ENCODE results near the gene PCDHB12. TPM values are rescaled to one million over a fixed set of nuclear protein-coding genes. Genes with fewer than 3 reads are reported as not detected.
"Not testable (repeated sequence)": the region's sequence is repeated elsewhere in the genome, so short reads cannot be mapped to it uniquely, and the experiment has no call there.

Gene PCDHB12
- total RNA-seq, 2 donors from 2014 or later = 1.6 to 5.0 TPM

DNA sequence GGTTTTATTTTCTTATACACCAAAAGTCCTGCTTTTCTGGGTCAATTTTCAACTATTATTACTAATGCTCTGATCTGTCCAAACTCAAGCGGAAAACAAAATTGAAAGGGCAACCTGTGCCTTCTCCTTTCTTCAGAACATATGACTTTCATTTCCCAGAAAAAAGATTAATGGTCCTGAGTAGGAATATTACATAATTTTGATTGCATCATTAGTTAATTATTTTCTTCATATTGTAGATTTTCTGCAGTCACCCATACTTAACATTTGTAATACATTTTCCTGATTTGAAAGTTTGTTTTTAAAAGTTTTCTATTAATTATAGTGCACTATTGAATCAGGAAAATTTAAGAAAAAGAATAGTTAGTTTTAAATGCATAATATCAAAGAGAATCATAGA is 32.6 kb upstream of the PCDHB12 start:
- TF ChIP-seq, protein P1, sequence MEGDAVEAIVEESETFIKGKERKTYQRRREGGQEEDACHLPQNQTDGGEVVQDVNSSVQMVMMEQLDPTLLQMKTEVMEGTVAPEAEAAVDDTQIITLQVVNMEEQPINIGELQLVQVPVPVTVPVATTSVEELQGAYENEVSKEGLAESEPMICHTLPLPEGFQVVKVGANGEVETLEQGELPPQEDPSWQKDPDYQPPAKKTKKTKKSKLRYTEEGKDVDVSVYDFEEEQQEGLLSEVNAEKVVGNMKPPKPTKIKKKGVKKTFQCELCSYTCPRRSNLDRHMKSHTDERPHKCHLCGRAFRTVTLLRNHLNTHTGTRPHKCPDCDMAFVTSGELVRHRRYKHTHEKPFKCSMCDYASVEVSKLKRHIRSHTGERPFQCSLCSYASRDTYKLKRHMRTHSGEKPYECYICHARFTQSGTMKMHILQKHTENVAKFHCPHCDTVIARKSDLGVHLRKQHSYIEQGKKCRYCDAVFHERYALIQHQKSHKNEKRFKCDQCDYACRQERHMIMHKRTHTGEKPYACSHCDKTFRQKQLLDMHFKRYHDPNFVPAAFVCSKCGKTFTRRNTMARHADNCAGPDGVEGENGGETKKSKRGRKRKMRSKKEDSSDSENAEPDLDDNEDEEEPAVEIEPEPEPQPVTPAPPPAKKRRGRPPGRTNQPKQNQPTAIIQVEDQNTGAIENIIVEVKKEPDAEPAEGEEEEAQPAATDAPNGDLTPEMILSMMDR (conservative IDR thresholded peaks at IDR 0.05) = no peak
- no peaks in the 10 kb centered on the region for H3K4me1 ChIP-seq (ENCODE audit: control insufficient read depth, insufficient read depth, low read length)
- no peaks in the 10 kb centered on the region for H3K36me3 ChIP-seq (ENCODE audit: control insufficient read depth, insufficient read depth, low read length)
- no peak overlapping the region for H3K4me3 ChIP-seq (ENCODE audit: low read length)
- Mint-ChIP-seq H3K27ac (no peak overlapping the region), H3K9me3 (peaks cover 29% of the 10 kb centered on the region), H3K27me3 (ENCODE audit: insufficient read depth) (no peaks in the 10 kb centered on the region), H3K4me1 (no peaks in the 10 kb centered on the region), H3K4me3 (no peak overlapping the region), H3K36me3 (ENCODE audit: low read depth) (peaks cover 3% of the 10 kb centered on the region)
- H3K9me3 ChIP-seq (ENCODE audit: control insufficient read depth, low read length) = peaks cover 13% of the 10 kb centered on the region
- H3K27ac ChIP-seq (ENCODE audit: low read depth, low read length) = no peak overlapping the region
- no peak for DNase-seq
- 80% methylated on average over 1 of the region's 1 CpG; no CpG with 5 or more reads in 1 of the 2 experiments for WGBS, 2 experiments (ENCODE audit: insufficient coverage in 1 of 2, insufficient read length in 1 of 2)
- no peaks in the 10 kb centered on the region for H3K27me3 ChIP-seq (ENCODE audit: control insufficient read depth, insufficient read depth, low read length, poor library complexity, severe bottlenecking)
- no peak overlapping the region for H3K9ac ChIP-seq (ENCODE audit: extremely low read depth, low read length, poor library complexity, severe bottlenecking)

DNA sequence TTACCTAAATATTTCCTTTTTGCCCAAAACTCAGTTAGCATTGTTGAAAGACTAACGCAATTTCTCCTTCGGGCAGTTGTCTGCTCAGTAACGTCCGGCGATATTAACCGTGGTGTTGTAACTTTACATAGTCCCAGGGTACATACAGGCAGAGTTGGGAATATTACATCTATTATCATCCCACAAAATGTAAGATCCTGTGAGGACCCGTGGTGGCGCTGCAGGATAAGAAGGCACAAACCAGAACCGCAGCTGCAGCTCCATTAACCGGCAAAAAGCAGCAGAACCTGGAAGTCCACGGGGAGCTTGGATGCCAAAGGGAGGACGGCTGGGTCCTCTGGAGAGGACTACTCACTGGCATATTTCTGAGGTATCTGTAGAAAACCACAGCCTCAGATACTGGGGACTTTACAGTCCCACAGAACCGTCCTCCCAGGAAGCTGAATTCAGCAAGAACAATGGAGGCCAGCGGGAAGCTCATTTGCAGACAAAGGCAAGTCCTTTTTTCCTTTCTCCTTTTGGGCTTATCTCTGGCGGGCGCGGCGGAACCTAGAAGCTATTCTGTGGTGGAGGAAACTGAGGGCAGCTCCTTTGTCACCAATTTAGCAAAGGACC is 30.8 kb upstream of the PCDHB12 start, which contains the start of gene PCDHB8:
PCDHB8 (plus strand) TSS at position 214 of the 615 bp plus-strand sequence; CDS start at position 459, 245 bp downstream.
- H3K27me3 ChIP-seq (ENCODE audit: control insufficient read depth, insufficient read depth, low read length, poor library complexity, severe bottlenecking); H3K27me3 Mint-ChIP-seq (ENCODE audit: insufficient read depth); H3K9ac ChIP-seq (ENCODE audit: extremely low read depth, low read length, poor library complexity, severe bottlenecking); H3K4me3 ChIP-seq (ENCODE audit: low read length); H3K27ac Mint-ChIP-seq; DNase-seq; H3K4me1 Mint-ChIP-seq; H3K36me3 ChIP-seq (ENCODE audit: control insufficient read depth, insufficient read depth, low read length); H3K36me3 Mint-ChIP-seq (ENCODE audit: low read depth); H3K4me1 ChIP-seq (ENCODE audit: control insufficient read depth, insufficient read depth, low read length); H3K4me3 Mint-ChIP-seq; H3K27ac ChIP-seq (ENCODE audit: low read depth, low read length): not testable (repeated sequence)
- peaks cover 26% of the 10 kb centered on the region for H3K9me3 Mint-ChIP-seq
- H3K9me3 ChIP-seq (ENCODE audit: control insufficient read depth, low read length) = peaks cover 13% of the 10 kb centered on the region
- WGBS, 2 experiments (ENCODE audit: insufficient coverage in 1 of 2, insufficient read length in 1 of 2) = 76 to 82% methylated on average over 4 to 12 of the region's 18 CpGs
- TF ChIP-seq, protein P1 (conservative IDR thresholded peaks at IDR 0.05) = peak; percentile 60

DNA sequence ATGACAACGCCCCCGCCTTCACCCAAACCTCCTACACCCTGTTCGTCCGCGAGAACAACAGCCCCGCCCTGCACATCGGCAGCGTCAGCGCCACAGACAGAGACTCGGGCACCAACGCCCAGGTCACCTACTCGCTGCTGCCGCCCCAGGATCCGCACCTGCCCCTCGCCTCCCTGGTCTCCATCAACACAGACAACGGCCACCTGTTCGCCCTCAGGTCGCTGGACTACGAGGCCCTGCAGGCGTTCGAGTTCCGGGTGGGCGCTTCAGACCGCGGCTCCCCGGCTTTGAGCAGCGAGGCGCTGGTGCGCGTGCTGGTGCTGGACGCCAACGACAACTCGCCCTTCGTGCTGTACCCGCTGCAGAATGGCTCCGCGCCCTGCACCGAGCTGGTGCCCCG is 29.1 kb upstream of the PCDHB12 start:
- not testable (repeated sequence) for H3K36me3 ChIP-seq (ENCODE audit: control insufficient read depth, insufficient read depth, low read length); H3K27ac Mint-ChIP-seq; H3K4me3 ChIP-seq (ENCODE audit: low read length); H3K27me3 ChIP-seq (ENCODE audit: control insufficient read depth, insufficient read depth, low read length, poor library complexity, severe bottlenecking); DNase-seq; H3K4me1 Mint-ChIP-seq; H3K27ac ChIP-seq (ENCODE audit: low read depth, low read length); H3K9ac ChIP-seq (ENCODE audit: extremely low read depth, low read length, poor library complexity, severe bottlenecking); H3K27me3 Mint-ChIP-seq (ENCODE audit: insufficient read depth); H3K4me1 ChIP-seq (ENCODE audit: control insufficient read depth, insufficient read depth, low read length); H3K4me3 Mint-ChIP-seq
- H3K9me3 ChIP-seq (ENCODE audit: control insufficient read depth, low read length) = peaks cover 13% of the 10 kb centered on the region
- H3K9me3 Mint-ChIP-seq = peaks cover 21% of the 10 kb centered on the region
- 95 to 100% methylated on average over 7 to 25 of the region's 39 CpGs for WGBS, 2 experiments (ENCODE audit: insufficient coverage in 1 of 2, insufficient read length in 1 of 2)
- peaks cover 13% of the 10 kb centered on the region for H3K36me3 Mint-ChIP-seq (ENCODE audit: low read depth)

DNA sequence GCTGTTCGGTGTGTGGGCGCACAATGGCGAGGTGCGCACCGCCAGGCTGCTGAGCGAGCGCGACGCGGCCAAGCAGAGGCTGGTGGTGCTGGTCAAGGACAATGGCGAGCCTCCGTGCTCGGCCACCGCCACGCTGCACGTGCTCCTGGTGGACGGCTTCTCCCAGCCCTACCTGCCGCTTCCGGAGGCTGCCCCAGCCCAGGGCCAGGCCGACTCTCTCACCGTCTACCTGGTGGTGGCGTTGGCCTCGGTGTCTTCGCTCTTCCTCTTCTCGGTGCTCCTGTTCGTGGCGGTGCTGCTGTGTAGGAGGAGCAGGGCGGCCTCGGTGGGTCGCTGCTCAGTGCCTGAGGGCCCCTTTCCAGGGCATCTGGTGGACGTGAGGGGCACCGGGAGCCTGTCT is 28.6 kb upstream of the PCDHB12 start:
- H3K27ac Mint-ChIP-seq; H3K4me1 Mint-ChIP-seq; H3K27me3 ChIP-seq (ENCODE audit: control insufficient read depth, insufficient read depth, low read length, poor library complexity, severe bottlenecking); H3K9ac ChIP-seq (ENCODE audit: extremely low read depth, low read length, poor library complexity, severe bottlenecking); DNase-seq; H3K4me3 ChIP-seq (ENCODE audit: low read length); H3K4me1 ChIP-seq (ENCODE audit: control insufficient read depth, insufficient read depth, low read length); H3K27ac ChIP-seq (ENCODE audit: low read depth, low read length); H3K36me3 ChIP-seq (ENCODE audit: control insufficient read depth, insufficient read depth, low read length); H3K4me3 Mint-ChIP-seq; H3K27me3 Mint-ChIP-seq (ENCODE audit: insufficient read depth): not testable (repeated sequence)
- peaks cover 18% of the 10 kb centered on the region for H3K36me3 Mint-ChIP-seq (ENCODE audit: low read depth)
- peaks cover 13% of the 10 kb centered on the region for H3K9me3 ChIP-seq (ENCODE audit: control insufficient read depth, low read length)
- H3K9me3 Mint-ChIP-seq = peaks cover 24% of the 10 kb centered on the region
- 89 to 97% methylated on average over 15 to 31 of the region's 32 CpGs for WGBS, 2 experiments (ENCODE audit: insufficient coverage in 1 of 2, insufficient read length in 1 of 2)
